ENCODE data around the gene ENPP7.

Gene ENPP7

GRCh38 chr17:79789943-79790804 is 59.4 kb downstream of the ENPP7 start:
- no peak for DNase-seq (ENCODE audit: extremely low read depth in 1 of 2, low read depth in 1 of 2)

- DNase-seq (ENCODE audit: extremely low read depth in 1 of 2, low read depth in 1 of 2) = no peak
Measured at GRCh38 chr17:79790805-79791734, 60.3 kb downstream of the ENPP7 start.

GRCh38 chr17:79791735-79792161 is 61.0 kb downstream of the ENPP7 start:
- DNase-seq (ENCODE audit: extremely low read depth in 1 of 2, low read depth in 1 of 2) = no peak

Data from stimulated activated CD8-positive, alpha-beta memory T cell treated with anti-CD3 and anti-CD28 coated beads, Interleukin-7, amount 100 ng/mL, for 48 hours (primary cell).